Panc1 (cell line): Measurements from ENCODE around the gene SMC2.

ENCODE experiments used
- POLR2AphosphoS5 ChIP-seq: IDR thresholded peaks from 2 replicates; pipeline ENCODE4 v1.6.1; 2012; ENCODE audit warnings: mild to moderate bottlenecking, low read depth, low read length, moderate library complexity
- SIN3A ChIP-seq: IDR thresholded peaks from 2 replicates; pipeline ENCODE4 v1.6.1; 2012; ENCODE audit warnings: low read depth, mild to moderate bottlenecking, low read length, moderate library complexity, borderline replicate concordance; ENCODE audit not compliant: insufficient read depth
- TF ChIP-seq, protein P1 (sequence below): fragments of 450-650 bp; IDR thresholded peaks from 2 replicates; pipeline ENCODE4 v1.5.1; 2017; ENCODE audit warnings: mild to moderate bottlenecking
- TF ChIP-seq, protein P2 (sequence below), 2 experiments: IDR thresholded peaks; 2 replicates each; pipeline ENCODE4 v1.6.1; 2011 to 2012; ENCODE audit warnings: low read depth in 2 of 2, control low read depth in 1 of 2, low read length in 1 of 2, mild to moderate bottlenecking in 1 of 2, moderate library complexity in 1 of 2; ENCODE audit not compliant: insufficient read depth in 1 of 2

DNA sequence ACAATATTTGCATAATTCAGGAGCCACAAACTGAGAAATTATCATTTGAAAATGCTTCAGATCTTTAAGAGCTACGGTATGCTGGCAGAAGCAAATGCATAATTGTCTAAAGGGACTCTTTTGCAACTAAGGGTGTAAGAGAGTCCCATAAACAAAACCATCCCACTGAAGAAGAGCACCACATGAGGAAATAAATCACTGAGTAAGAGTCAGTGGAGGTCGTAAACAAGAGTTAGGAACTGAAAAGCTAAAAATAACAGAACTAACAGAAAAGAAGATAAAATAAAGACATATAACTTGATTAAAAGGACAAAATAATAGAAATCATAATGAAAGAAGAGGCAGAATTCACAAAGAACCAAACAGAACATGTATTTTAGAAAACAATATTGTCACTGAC, 3.5 kb upstream of the SMC2 start:
- TF ChIP-seq, protein P1, sequence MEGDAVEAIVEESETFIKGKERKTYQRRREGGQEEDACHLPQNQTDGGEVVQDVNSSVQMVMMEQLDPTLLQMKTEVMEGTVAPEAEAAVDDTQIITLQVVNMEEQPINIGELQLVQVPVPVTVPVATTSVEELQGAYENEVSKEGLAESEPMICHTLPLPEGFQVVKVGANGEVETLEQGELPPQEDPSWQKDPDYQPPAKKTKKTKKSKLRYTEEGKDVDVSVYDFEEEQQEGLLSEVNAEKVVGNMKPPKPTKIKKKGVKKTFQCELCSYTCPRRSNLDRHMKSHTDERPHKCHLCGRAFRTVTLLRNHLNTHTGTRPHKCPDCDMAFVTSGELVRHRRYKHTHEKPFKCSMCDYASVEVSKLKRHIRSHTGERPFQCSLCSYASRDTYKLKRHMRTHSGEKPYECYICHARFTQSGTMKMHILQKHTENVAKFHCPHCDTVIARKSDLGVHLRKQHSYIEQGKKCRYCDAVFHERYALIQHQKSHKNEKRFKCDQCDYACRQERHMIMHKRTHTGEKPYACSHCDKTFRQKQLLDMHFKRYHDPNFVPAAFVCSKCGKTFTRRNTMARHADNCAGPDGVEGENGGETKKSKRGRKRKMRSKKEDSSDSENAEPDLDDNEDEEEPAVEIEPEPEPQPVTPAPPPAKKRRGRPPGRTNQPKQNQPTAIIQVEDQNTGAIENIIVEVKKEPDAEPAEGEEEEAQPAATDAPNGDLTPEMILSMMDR = no peak
- TF ChIP-seq, protein P2, sequence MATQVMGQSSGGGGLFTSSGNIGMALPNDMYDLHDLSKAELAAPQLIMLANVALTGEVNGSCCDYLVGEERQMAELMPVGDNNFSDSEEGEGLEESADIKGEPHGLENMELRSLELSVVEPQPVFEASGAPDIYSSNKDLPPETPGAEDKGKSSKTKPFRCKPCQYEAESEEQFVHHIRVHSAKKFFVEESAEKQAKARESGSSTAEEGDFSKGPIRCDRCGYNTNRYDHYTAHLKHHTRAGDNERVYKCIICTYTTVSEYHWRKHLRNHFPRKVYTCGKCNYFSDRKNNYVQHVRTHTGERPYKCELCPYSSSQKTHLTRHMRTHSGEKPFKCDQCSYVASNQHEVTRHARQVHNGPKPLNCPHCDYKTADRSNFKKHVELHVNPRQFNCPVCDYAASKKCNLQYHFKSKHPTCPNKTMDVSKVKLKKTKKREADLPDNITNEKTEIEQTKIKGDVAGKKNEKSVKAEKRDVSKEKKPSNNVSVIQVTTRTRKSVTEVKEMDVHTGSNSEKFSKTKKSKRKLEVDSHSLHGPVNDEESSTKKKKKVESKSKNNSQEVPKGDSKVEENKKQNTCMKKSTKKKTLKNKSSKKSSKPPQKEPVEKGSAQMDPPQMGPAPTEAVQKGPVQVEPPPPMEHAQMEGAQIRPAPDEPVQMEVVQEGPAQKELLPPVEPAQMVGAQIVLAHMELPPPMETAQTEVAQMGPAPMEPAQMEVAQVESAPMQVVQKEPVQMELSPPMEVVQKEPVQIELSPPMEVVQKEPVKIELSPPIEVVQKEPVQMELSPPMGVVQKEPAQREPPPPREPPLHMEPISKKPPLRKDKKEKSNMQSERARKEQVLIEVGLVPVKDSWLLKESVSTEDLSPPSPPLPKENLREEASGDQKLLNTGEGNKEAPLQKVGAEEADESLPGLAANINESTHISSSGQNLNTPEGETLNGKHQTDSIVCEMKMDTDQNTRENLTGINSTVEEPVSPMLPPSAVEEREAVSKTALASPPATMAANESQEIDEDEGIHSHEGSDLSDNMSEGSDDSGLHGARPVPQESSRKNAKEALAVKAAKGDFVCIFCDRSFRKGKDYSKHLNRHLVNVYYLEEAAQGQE (IDR thresholded peaks at IDR 0.05; ENCODE audit: insufficient read depth in 1 of 2, low read depth in 2 of 2, low read length in 1 of 2) = no peak
- TF ChIP-seq POLR2AphosphoS5 (no peak), SIN3A (no peak)
